SK-N-MC (cell line): ENCODE results near the gene AGO1.

Source experiments
- EZH2 ChIP-seq: fragments of 200-600 bp; sonication (generic); IDR thresholded peaks from one replicate; pipeline ENCODE4 v1.6.1; 2017; ENCODE audit warnings: antibody characterized with exemption
- POLR2AphosphoS5 ChIP-seq: IDR thresholded peaks from 2 replicates; pipeline ENCODE4 v1.6.1; 2012; ENCODE audit warnings: mild to moderate bottlenecking, low read depth, low read length, borderline replicate concordance

- TF ChIP-seq EZH2 (no peak), POLR2AphosphoS5 (no peak)
These were observed 9.7 kb upstream of the AGO1 start for GRCh38 chr1:35873243-35873750.
